HepG2 (cell line): Measurements from ENCODE around the gene CIAO2B. TPM values are rescaled to one million over a fixed set of nuclear protein-coding genes. Genes with fewer than 3 reads are reported as not detected.

Source experiments
- AHR ChIP-seq: IDR thresholded peaks from 2 replicates; pipeline ENCODE4 v1.6.1; 2018; ENCODE audit warnings: missing genetic modification reagents, missing compliant biosample characterization
- ATAD3A ChIP-seq: sonication (generic); formaldehyde crosslinking; IDR thresholded peaks from 2 replicates; pipeline ENCODE4 v1.4.0; 2020; ENCODE audit warnings: missing genetic modification reagents
- ATF7 ChIP-seq, 2 experiments: fragments of 450-650 bp in 1 of 2; sonication (generic) in 1 of 2; formaldehyde crosslinking in 1 of 2; IDR thresholded peaks; 2 replicates each; pipeline versions ENCODE4 v1.4.0 to v1.6.1; 2016 to 2020; ENCODE audit warnings: antibody characterized with exemption in 1 of 2, mild to moderate bottlenecking in 1 of 2, missing genetic modification reagents in 1 of 2
- HNRNPH1 ChIP-seq: fragments of 200-400 bp; formaldehyde crosslinking; optimal IDR thresholded peaks from 2 replicates; pipeline ENCODE3; 2017; ENCODE audit warnings: mild to moderate bottlenecking, low read depth, low read length
- HNRNPK ChIP-seq: fragments of 200-400 bp; formaldehyde crosslinking; IDR thresholded peaks from 2 replicates; pipeline ENCODE4 v1.6.1; 2018; ENCODE audit warnings: low read length, low read depth, moderate library complexity, mild to moderate bottlenecking; ENCODE audit not compliant: poor library complexity, severe bottlenecking
- MIER2 ChIP-seq: IDR thresholded peaks from 2 replicates; pipeline ENCODE4 v1.6.1; 2016; ENCODE audit warnings: missing biosample characterization, missing genetic modification reagents
- NFE2L2 ChIP-seq: fragments of 150-350 bp; IDR thresholded peaks from 2 replicates; pipeline ENCODE4 v1.6.1; 2014; ENCODE audit warnings: low read length
- RFXAP ChIP-seq: sonication (generic); formaldehyde crosslinking; IDR thresholded peaks from 2 replicates; pipeline ENCODE4 v1.4.0; 2020; ENCODE audit warnings: missing genetic modification reagents, borderline replicate concordance
- RORA ChIP-seq: sonication (generic); formaldehyde crosslinking; IDR thresholded peaks from 2 replicates; pipeline ENCODE4 v1.5.0; 2020; ENCODE audit warnings: mild to moderate bottlenecking, missing genetic modification reagents, moderate library complexity
- SPEN ChIP-seq: sonication (generic); formaldehyde crosslinking; IDR thresholded peaks from 2 replicates; pipeline ENCODE4 v1.5.1; 2020; ENCODE audit warnings: low read depth, mild to moderate bottlenecking, missing genetic modification reagents
- STAG1 ChIP-seq: sonication (generic); formaldehyde crosslinking; IDR thresholded peaks from 2 replicates; pipeline ENCODE4 v1.4.0; 2020; ENCODE audit warnings: missing genetic modification reagents
- THRA ChIP-seq: sonication (generic); formaldehyde crosslinking; IDR thresholded peaks from 2 replicates; pipeline ENCODE4 v1.4.0; 2020; ENCODE audit warnings: missing genetic modification reagents, borderline replicate concordance
- ZFP37 ChIP-seq: sonication (generic); formaldehyde crosslinking; IDR thresholded peaks from 2 replicates; pipeline ENCODE4 v1.4.0; 2020; ENCODE audit warnings: missing genetic modification reagents, borderline replicate concordance
- ZNF138 ChIP-seq: sonication (generic); formaldehyde crosslinking; IDR thresholded peaks from 2 replicates; pipeline ENCODE4 v1.5.0; 2020; ENCODE audit warnings: mild to moderate bottlenecking, low read depth, missing genetic modification reagents
- ZNF143 ChIP-seq: sonication (generic); formaldehyde crosslinking; IDR thresholded peaks from 2 replicates; pipeline ENCODE4 v1.4.0; 2020; ENCODE audit warnings: missing genetic modification reagents
- ZNF552 ChIP-seq: sonication (generic); formaldehyde crosslinking; IDR thresholded peaks from 2 replicates; pipeline ENCODE4 v1.9.0; 2022; ENCODE audit warnings: missing genetic modification reagents, mild to moderate bottlenecking, borderline replicate concordance
- ZNF614 ChIP-seq: IDR thresholded peaks from 2 replicates; pipeline ENCODE4 v1.6.1; 2018; ENCODE audit warnings: missing biosample characterization, missing genetic modification reagents, inconsistent platforms, borderline replicate concordance
- ZNF850 ChIP-seq: sonication (generic); formaldehyde crosslinking; conservative IDR thresholded peaks from 2 replicates; pipeline ENCODE4 v1.9.0; 2021; ENCODE audit warnings: mild to moderate bottlenecking, missing genetic modification reagents
- polyA plus RNA-seq, 8 experiments: library from polyadenylated mRNA; depleted of rRNA in 3 of 8; stranded (reverse) in 7 of 8; unstranded in 1 of 8; fragments of >200 nt; fragmentation: Illumina TruSeq in 4 of 8; extraction: Trizol in 4 of 8; gene quantifications; 2 replicates each; pipeline versions ENCODE4 v1.2.1 to v1.2.3, GENCODE V29; 2011 to 2016; ENCODE audit warnings: low read depth in 4 of 8, missing spikeins in 1 of 8, mixed read lengths in 1 of 8; ENCODE audit not compliant: insufficient read depth in 1 of 8
- total RNA-seq, 5 experiments: library from RNA; depleted of rRNA; stranded (reverse); fragments of >200 nt; fragmentation: Illumina TruSeq; extraction: Trizol; gene quantifications; 2 replicates each; pipeline ENCODE4 v1.2.3, GENCODE V29; 2016; ENCODE audit warnings: low read depth in 1 of 5
- TF ChIP-seq, protein P1 (sequence below): sonication (generic); formaldehyde crosslinking; IDR thresholded peaks from 2 replicates; pipeline ENCODE4 v1.4.0; 2020; ENCODE audit warnings: missing genetic modification reagents, borderline replicate concordance
- TF ChIP-seq, protein P2 (sequence below): sonication (generic); formaldehyde crosslinking; IDR thresholded peaks from 2 replicates; pipeline ENCODE4 v1.4.0; 2020; ENCODE audit warnings: mild to moderate bottlenecking, missing genetic modification reagents

The CIAO2B gene
- total and polyA plus RNA-seq, 2 of the 13 experiments (the other 11 are each of a cell fraction or from before 2014, with no cell fraction given) = 157 to 293 TPM

- TF ChIP-seq THRA (CRISPR knock-in tag) = no peak
- TF ChIP-seq RORA = no peak
- no peak for TF ChIP-seq ZNF138
- no peak for TF ChIP-seq ATF7 (IDR thresholded peaks at IDR 0.05)
- no peak for TF ChIP-seq ATF7 (CRISPR knock-in tag; IDR thresholded peaks at IDR 0.05)
- peak; percentile 69 for TF ChIP-seq STAG1
- TF ChIP-seq AHR (CRISPR knock-in tag) = no peak
- no peak for TF ChIP-seq NFE2L2
- TF ChIP-seq, protein P1, sequence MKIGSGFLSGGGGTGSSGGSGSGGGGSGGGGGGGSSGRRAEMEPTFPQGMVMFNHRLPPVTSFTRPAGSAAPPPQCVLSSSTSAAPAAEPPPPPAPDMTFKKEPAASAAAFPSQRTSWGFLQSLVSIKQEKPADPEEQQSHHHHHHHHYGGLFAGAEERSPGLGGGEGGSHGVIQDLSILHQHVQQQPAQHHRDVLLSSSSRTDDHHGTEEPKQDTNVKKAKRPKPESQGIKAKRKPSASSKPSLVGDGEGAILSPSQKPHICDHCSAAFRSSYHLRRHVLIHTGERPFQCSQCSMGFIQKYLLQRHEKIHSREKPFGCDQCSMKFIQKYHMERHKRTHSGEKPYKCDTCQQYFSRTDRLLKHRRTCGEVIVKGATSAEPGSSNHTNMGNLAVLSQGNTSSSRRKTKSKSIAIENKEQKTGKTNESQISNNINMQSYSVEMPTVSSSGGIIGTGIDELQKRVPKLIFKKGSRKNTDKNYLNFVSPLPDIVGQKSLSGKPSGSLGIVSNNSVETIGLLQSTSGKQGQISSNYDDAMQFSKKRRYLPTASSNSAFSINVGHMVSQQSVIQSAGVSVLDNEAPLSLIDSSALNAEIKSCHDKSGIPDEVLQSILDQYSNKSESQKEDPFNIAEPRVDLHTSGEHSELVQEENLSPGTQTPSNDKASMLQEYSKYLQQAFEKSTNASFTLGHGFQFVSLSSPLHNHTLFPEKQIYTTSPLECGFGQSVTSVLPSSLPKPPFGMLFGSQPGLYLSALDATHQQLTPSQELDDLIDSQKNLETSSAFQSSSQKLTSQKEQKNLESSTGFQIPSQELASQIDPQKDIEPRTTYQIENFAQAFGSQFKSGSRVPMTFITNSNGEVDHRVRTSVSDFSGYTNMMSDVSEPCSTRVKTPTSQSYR = no peak
- TF ChIP-seq RFXAP (CRISPR knock-in tag) = peak; percentile 35; the same call in 1 of the 2 replicates
- TF ChIP-seq ATAD3A (CRISPR knock-in tag) = no peak
- no peak for TF ChIP-seq ZFP37 (CRISPR knock-in tag)
- no peak; the same call in 1 of the 2 replicates for TF ChIP-seq SPEN (CRISPR knock-in tag)
- no peak for TF ChIP-seq ZNF850 (CRISPR knock-in tag)
- TF ChIP-seq HNRNPK = no peak
- TF ChIP-seq, protein P2, sequence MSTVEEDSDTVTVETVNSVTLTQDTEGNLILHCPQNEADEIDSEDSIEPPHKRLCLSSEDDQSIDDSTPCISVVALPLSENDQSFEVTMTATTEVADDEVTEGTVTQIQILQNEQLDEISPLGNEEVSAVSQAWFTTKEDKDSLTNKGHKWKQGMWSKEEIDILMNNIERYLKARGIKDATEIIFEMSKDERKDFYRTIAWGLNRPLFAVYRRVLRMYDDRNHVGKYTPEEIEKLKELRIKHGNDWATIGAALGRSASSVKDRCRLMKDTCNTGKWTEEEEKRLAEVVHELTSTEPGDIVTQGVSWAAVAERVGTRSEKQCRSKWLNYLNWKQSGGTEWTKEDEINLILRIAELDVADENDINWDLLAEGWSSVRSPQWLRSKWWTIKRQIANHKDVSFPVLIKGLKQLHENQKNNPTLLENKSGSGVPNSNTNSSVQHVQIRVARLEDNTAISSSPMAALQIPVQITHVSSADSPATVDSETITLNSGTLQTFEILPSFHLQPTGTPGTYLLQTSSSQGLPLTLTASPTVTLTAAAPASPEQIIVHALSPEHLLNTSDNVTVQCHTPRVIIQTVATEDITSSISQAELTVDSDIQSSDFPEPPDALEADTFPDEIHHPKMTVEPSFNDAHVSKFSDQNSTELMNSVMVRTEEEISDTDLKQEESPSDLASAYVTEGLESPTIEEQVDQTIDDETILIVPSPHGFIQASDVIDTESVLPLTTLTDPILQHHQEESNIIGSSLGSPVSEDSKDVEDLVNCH (CRISPR knock-in tag) = no peak
- TF ChIP-seq ZNF614 (CRISPR knock-in tag) = no peak
- TF ChIP-seq ZNF552 (CRISPR knock-in tag) = no peak
- no peak for TF ChIP-seq MIER2 (CRISPR knock-in tag)
- TF ChIP-seq HNRNPH1 = no peak
- TF ChIP-seq ZNF143 (CRISPR knock-in tag) = no peak
These were observed 9.5 kb downstream of the CIAO2B start (continued) for GRCh38 chr16:66924527-66925321.
